GM19467 (cell line): ENCODE measurements around the gene CTNNA3.
"Not testable (repeated sequence)": the region's sequence is repeated elsewhere in the genome, so short reads cannot be mapped to it uniquely, and the experiment has no call there.

Source experiments
- ATAC-seq: cut with Tn5 transposase; IDR thresholded peaks from one replicate; pipeline ENCODE4 v1.9.1; 2021; ENCODE audit warnings: mild to moderate bottlenecking, moderate library complexity; ENCODE audit not compliant: unreplicated experiment

Gene CTNNA3

GRCh38 chr10:67259319-67259929 is 436.6 kb downstream of the CTNNA3 start:
- ATAC-seq = no peak

- ATAC-seq = no peak
Observed at GRCh38 chr10:67257427-67258144, 438.4 kb downstream of the CTNNA3 start.

- no peak for ATAC-seq
Observed at GRCh38 chr10:67257018-67257417, 439.0 kb downstream of the CTNNA3 start.

GRCh38 chr10:67250686-67251085 is 445.3 kb downstream of the CTNNA3 start:
- ATAC-seq = no peak

- no peak for ATAC-seq
Observed at GRCh38 chr10:67246066-67246555, 449.9 kb downstream of the CTNNA3 start.

- ATAC-seq = no peak
Observed at GRCh38 chr10:67242528-67242927, 453.5 kb downstream of the CTNNA3 start.

- ATAC-seq = no peak
Observed at GRCh38 chr10:67241451-67241850, 454.5 kb downstream of the CTNNA3 start.

GRCh38 chr10:67239864-67240497 is 456.0 kb downstream of the CTNNA3 start:
- ATAC-seq = no peak

GRCh38 chr10:67230680-67231500 is 465.1 kb downstream of the CTNNA3 start:
- ATAC-seq = not testable (repeated sequence)

- ATAC-seq = no peak
Observed at GRCh38 chr10:67225226-67225625, 470.8 kb downstream of the CTNNA3 start.

GRCh38 chr10:67224553-67224952 is 471.4 kb downstream of the CTNNA3 start:
- ATAC-seq = no peak

- no peak for ATAC-seq
Observed at GRCh38 chr10:67222934-67223333, 473.1 kb downstream of the CTNNA3 start.

GRCh38 chr10:67221939-67222494 is 474.0 kb downstream of the CTNNA3 start:
- ATAC-seq = no peak

GRCh38 chr10:67211680-67212079 is 484.3 kb downstream of the CTNNA3 start:
- ATAC-seq = no peak

GRCh38 chr10:67207923-67208322 is 488.1 kb downstream of the CTNNA3 start:
- ATAC-seq = not testable (repeated sequence)

GRCh38 chr10:67200913-67201564 is 495.0 kb downstream of the CTNNA3 start:
- no peak for ATAC-seq

GRCh38 chr10:67175354-67175753 is 520.6 kb downstream of the CTNNA3 start:
- no peak for ATAC-seq

- ATAC-seq = no peak
Observed at GRCh38 chr10:67173787-67174186, 522.2 kb downstream of the CTNNA3 start.

- no peak for ATAC-seq
Observed at GRCh38 chr10:67171970-67172369, 524.0 kb downstream of the CTNNA3 start.

- ATAC-seq = no peak
Observed at GRCh38 chr10:67156239-67156638, 539.8 kb downstream of the CTNNA3 start.
